ENCODE results near the gene WDR75.

The WDR75 gene

GRCh38 chr2:189440947-189441708 is at the start of gene WDR75:
Gene WDR75 (plus strand): TSS chr2:189441474. CDS start chr2:189441493, 19 bp downstream.
- peak; percentile 90 to 91 for DNase-seq (ENCODE audit: low spot score in 2 of 2)
- no peaks in the 10 kb centered on the region for H3K36me3 Mint-ChIP-seq
- H3K9me3 Mint-ChIP-seq = no peaks in the 10 kb centered on the region
- H3K27ac Mint-ChIP-seq = peak within 1 kb of the TSS; percentile 99
- H3K4me3 Mint-ChIP-seq = peak within 1 kb of the TSS; percentile 98
- H3K4me1 Mint-ChIP-seq = peaks cover 3% of the 10 kb centered on the region
- ATAC-seq (ENCODE audit: low read depth) = peak; percentile 88
- no peaks in the 10 kb centered on the region for H3K27me3 Mint-ChIP-seq

DNA sequence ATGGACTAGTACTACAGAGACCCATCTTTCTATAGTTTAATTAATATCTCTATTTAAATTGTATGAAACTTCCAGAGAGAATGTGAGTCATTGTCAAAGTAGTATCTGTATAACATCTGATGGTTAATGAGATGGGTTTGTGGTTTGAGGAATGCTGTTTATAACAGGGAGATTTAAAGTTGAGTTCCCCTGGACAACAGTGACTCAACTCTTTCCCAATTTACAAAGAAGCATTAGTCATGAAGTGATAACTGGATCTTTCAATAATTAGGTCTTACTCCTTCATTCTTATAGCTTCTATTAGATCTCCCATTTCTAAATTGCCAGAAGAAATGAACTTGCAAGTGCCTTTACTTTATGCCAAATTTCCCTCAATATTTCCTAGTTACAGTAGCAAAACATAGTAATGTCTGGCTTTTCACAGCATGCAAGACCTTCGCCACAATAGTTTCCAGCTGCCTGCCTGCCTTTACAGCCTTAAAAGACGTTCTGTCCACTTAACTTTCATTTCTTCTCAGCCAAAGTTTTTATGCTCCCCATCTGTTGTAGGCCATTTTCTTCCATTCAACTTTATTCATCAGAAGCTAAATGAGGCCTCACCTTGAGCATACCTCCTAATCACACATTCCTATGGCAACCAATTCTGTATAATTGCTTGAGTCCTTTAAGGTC is 47.7 kb upstream of the WDR75 start:
- Mint-ChIP-seq H3K4me1 (no peaks in the 10 kb centered on the region), H3K27me3 (no peaks in the 10 kb centered on the region), H3K36me3 (no peaks in the 10 kb centered on the region), H3K4me3 (no peak overlapping the region), H3K9me3 (peaks cover 2% of the 10 kb centered on the region), H3K27ac (no peak overlapping the region)
- no peak for ATAC-seq (ENCODE audit: low read depth)
- DNase-seq (ENCODE audit: low spot score in 2 of 2) = no peak

- ATAC-seq (ENCODE audit: low read depth) = no peak
- H3K4me1 Mint-ChIP-seq = no peaks in the 10 kb centered on the region
- no peak overlapping the region for H3K27ac Mint-ChIP-seq
- no peaks in the 10 kb centered on the region for H3K36me3 Mint-ChIP-seq
- no peak overlapping the region for H3K4me3 Mint-ChIP-seq
- peaks cover 2% of the 10 kb centered on the region for H3K9me3 Mint-ChIP-seq
- no peak for DNase-seq (ENCODE audit: low spot score in 2 of 2)
- no peaks in the 10 kb centered on the region for H3K27me3 Mint-ChIP-seq
Measured at GRCh38 chr2:189394525-189394924, 46.7 kb upstream of the WDR75 start.

DNA sequence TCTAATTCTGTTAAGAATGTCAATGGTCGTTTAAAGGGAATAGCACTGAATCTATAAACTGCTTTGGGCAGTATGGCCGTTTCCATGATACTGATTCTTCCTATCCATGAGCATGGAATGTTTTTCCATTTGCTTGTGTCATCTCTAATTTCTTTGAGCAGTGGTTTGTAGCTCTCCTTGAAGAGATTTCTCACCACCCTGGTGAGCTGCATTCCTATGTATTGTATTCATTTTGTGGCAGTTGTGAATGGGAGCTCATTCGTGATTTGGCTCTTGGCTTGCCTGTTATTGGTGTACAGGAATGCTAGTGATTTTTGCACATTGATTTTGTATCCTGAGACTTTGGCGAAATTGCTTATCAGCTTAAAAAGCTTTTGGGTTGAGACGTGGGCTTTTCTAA is 38.3 kb upstream of the WDR75 start:
- Mint-ChIP-seq H3K4me1 (no peaks in the 10 kb centered on the region), H3K27ac (no peak overlapping the region), H3K27me3 (no peaks in the 10 kb centered on the region), H3K4me3 (no peak overlapping the region), H3K36me3 (no peaks in the 10 kb centered on the region), H3K9me3 (peaks cover 2% of the 10 kb centered on the region)
- ATAC-seq (ENCODE audit: low read depth) = no peak
- DNase-seq (ENCODE audit: low spot score in 2 of 2) = no peak

GRCh38 chr2:189406586-189407233 is 34.6 kb upstream of the WDR75 start:
- H3K27me3 Mint-ChIP-seq = no peaks in the 10 kb centered on the region
- no peak overlapping the region for H3K27ac Mint-ChIP-seq
- ATAC-seq (ENCODE audit: low read depth) (no peak), DNase-seq (ENCODE audit: low spot score in 2 of 2) (no peak)
- H3K36me3 Mint-ChIP-seq = no peaks in the 10 kb centered on the region
- H3K9me3 Mint-ChIP-seq = no peaks in the 10 kb centered on the region
- no peak overlapping the region for H3K4me3 Mint-ChIP-seq
- H3K4me1 Mint-ChIP-seq = no peaks in the 10 kb centered on the region

GRCh38 chr2:189407281-189408209 is 33.7 kb upstream of the WDR75 start:
- Mint-ChIP-seq H3K4me3 (no peak overlapping the region), H3K9me3 (no peaks in the 10 kb centered on the region), H3K27ac (no peak overlapping the region), H3K36me3 (no peaks in the 10 kb centered on the region), H3K27me3 (no peaks in the 10 kb centered on the region), H3K4me1 (no peaks in the 10 kb centered on the region)
- DNase-seq (ENCODE audit: low spot score in 2 of 2) (no peak), ATAC-seq (ENCODE audit: low read depth) (no peak)

GRCh38 chr2:189408294-189408693 is 33.0 kb upstream of the WDR75 start:
- H3K4me3 Mint-ChIP-seq = no peak overlapping the region
- DNase-seq (ENCODE audit: low spot score in 2 of 2) (no peak), ATAC-seq (ENCODE audit: low read depth) (no peak)
- H3K27me3 Mint-ChIP-seq = no peaks in the 10 kb centered on the region
- no peak overlapping the region for H3K27ac Mint-ChIP-seq
- H3K36me3 Mint-ChIP-seq = no peaks in the 10 kb centered on the region
- H3K4me1 Mint-ChIP-seq = no peaks in the 10 kb centered on the region
- no peaks in the 10 kb centered on the region for H3K9me3 Mint-ChIP-seq

GRCh38 chr2:189409131-189409530 is 32.1 kb upstream of the WDR75 start:
- H3K4me3 Mint-ChIP-seq = no peak overlapping the region
- H3K27ac Mint-ChIP-seq = no peak overlapping the region
- no peak for DNase-seq (ENCODE audit: low spot score in 2 of 2)
- H3K4me1 Mint-ChIP-seq = no peaks in the 10 kb centered on the region
- no peaks in the 10 kb centered on the region for H3K27me3 Mint-ChIP-seq
- ATAC-seq (ENCODE audit: low read depth) = no peak
- H3K9me3 Mint-ChIP-seq = no peaks in the 10 kb centered on the region
- no peaks in the 10 kb centered on the region for H3K36me3 Mint-ChIP-seq

DNA sequence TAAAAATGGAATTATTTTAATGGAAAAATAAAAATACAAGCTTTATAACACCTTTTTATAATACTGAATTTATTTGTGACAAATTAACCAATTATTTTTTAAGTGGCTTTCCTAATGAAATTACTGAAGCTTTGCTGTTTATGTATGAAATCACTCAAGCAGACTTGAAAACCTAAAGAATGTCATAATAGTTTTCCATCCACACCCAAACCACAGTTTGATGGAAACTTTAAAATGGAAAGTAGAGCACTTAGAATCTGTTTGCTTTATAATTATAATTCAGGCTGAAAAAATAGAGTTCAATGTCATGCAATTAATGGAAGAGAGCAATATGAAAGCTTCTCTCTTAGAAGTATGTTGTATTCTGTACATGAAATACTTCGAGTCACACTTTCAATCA is 31.6 kb upstream of the WDR75 start:
- no peaks in the 10 kb centered on the region for H3K4me1 Mint-ChIP-seq
- ATAC-seq (ENCODE audit: low read depth) (no peak), DNase-seq (ENCODE audit: low spot score in 2 of 2) (no peak)
- no peaks in the 10 kb centered on the region for H3K27me3 Mint-ChIP-seq
- no peak overlapping the region for H3K4me3 Mint-ChIP-seq
- H3K27ac Mint-ChIP-seq = no peak overlapping the region
- H3K36me3 Mint-ChIP-seq = no peaks in the 10 kb centered on the region
- H3K9me3 Mint-ChIP-seq = no peaks in the 10 kb centered on the region

DNA sequence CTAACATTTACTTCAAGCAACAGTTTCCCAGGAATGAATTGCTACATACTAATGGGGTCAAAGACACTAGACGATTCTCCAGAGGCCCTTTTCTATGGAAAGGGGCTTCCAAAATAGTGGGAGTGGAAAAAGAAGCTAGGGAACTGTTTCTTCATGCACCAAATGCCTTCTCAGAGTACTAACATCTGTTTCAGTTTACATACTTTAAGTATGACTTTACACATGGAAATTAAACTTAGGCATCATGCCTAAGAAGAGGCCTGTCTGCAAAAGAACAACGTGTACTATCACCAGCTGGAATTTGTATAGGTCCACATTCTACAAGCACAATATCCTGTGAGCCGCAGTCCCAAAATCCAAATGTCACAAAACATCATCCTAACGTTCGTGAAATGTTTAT is 29.4 kb upstream of the WDR75 start:
- no peaks in the 10 kb centered on the region for H3K4me1 Mint-ChIP-seq
- H3K27me3 Mint-ChIP-seq = no peaks in the 10 kb centered on the region
- H3K27ac Mint-ChIP-seq = no peak overlapping the region
- no peak overlapping the region for H3K4me3 Mint-ChIP-seq
- no peaks in the 10 kb centered on the region for H3K9me3 Mint-ChIP-seq
- no peaks in the 10 kb centered on the region for H3K36me3 Mint-ChIP-seq
- ATAC-seq (ENCODE audit: low read depth) = no peak
- DNase-seq (ENCODE audit: low spot score in 2 of 2) = no peak

- no peaks in the 10 kb centered on the region for H3K36me3 Mint-ChIP-seq
- H3K4me3 Mint-ChIP-seq = no peak overlapping the region
- no peaks in the 10 kb centered on the region for H3K9me3 Mint-ChIP-seq
- H3K27ac Mint-ChIP-seq = no peak overlapping the region
- no peaks in the 10 kb centered on the region for H3K27me3 Mint-ChIP-seq
- ATAC-seq (ENCODE audit: low read depth) (no peak), DNase-seq (ENCODE audit: low spot score in 2 of 2) (peak; percentile 13 to 16)
- H3K4me1 Mint-ChIP-seq = no peaks in the 10 kb centered on the region
Measured at GRCh38 chr2:189412330-189412953, 28.8 kb upstream of the WDR75 start.

GRCh38 chr2:189413249-189413648 is 28.0 kb upstream of the WDR75 start:
- H3K36me3 Mint-ChIP-seq = no peaks in the 10 kb centered on the region
- no peaks in the 10 kb centered on the region for H3K27me3 Mint-ChIP-seq
- no peaks in the 10 kb centered on the region for H3K9me3 Mint-ChIP-seq
- no peak for DNase-seq (ENCODE audit: low spot score in 2 of 2)
- no peak overlapping the region for H3K27ac Mint-ChIP-seq
- no peak overlapping the region for H3K4me3 Mint-ChIP-seq
- no peak for ATAC-seq (ENCODE audit: low read depth)
- no peaks in the 10 kb centered on the region for H3K4me1 Mint-ChIP-seq

DNA sequence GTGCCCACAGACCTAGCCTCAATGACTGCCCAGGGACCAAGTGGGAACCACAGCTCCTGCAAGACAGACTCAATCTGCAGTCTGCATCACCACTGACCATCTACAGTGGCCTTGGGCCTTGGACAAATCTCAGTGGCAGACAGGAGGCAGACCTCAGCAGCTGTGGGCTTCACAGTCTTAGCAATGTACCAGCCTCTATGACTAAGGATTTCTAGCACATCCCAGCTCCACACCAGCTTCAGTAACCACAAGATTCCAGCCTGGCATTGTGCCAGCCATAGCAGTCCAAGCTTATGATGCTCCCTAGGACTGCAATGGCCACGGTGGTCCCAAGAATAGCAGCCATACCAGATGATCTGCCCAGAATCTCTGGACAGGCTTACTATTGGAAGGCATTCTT is 19.6 kb upstream of the WDR75 start:
- Mint-ChIP-seq H3K36me3 (peaks cover 5% of the 10 kb centered on the region), H3K4me3 (no peak overlapping the region), H3K27ac (no peak overlapping the region), H3K27me3 (peaks cover 9% of the 10 kb centered on the region), H3K4me1 (peaks cover 3% of the 10 kb centered on the region), H3K9me3 (peaks cover 2% of the 10 kb centered on the region)
- DNase-seq (ENCODE audit: low spot score in 2 of 2) (no peak), ATAC-seq (ENCODE audit: low read depth) (no peak)

Data from memory B cell (primary cell).